Measurements from ENCODE around the gene PRDM2. TPM values are rescaled to one million over a fixed set of nuclear protein-coding genes. Genes with fewer than 3 reads are reported as not detected.

PRDM2 gene
- total and polyA plus RNA-seq, 4 donors = 16.1 to 52.0 (median 28.5) TPM

- DNase-seq (no peak), ATAC-seq (ENCODE audit: insufficient read depth, low FRiP score) (no peak)
- H3K27me3 ChIP-seq (ENCODE audit: control insufficient read depth in 3 of 3, insufficient read depth in 3 of 3, low read length in 2 of 3) = no peaks in the 10 kb centered on the region
- H3K4me1 ChIP-seq (ENCODE audit: control insufficient read depth in 5 of 5, insufficient read depth in 5 of 5, low read length in 5 of 5) = peaks cover 0 to 5% (median 0%) of the 10 kb centered on the region in 5 donors
- H3K4me3 ChIP-seq = no peak overlapping the region
- peaks cover 7 to 22% (median 11%) of the 10 kb centered on the region in 4 donors for H3K36me3 ChIP-seq (ENCODE audit: control insufficient read depth in 4 of 4, insufficient read depth in 4 of 4, low read length in 4 of 4)
- H3K9ac ChIP-seq (ENCODE audit: insufficient read depth in 1 of 2, low read length in 2 of 2) = no peak overlapping the region
- H3K9me3 ChIP-seq (ENCODE audit: control insufficient read depth in 4 of 4, insufficient read depth in 3 of 4, low read length in 3 of 4) = no peaks in the 10 kb centered on the region
- TF ChIP-seq, protein P1, sequence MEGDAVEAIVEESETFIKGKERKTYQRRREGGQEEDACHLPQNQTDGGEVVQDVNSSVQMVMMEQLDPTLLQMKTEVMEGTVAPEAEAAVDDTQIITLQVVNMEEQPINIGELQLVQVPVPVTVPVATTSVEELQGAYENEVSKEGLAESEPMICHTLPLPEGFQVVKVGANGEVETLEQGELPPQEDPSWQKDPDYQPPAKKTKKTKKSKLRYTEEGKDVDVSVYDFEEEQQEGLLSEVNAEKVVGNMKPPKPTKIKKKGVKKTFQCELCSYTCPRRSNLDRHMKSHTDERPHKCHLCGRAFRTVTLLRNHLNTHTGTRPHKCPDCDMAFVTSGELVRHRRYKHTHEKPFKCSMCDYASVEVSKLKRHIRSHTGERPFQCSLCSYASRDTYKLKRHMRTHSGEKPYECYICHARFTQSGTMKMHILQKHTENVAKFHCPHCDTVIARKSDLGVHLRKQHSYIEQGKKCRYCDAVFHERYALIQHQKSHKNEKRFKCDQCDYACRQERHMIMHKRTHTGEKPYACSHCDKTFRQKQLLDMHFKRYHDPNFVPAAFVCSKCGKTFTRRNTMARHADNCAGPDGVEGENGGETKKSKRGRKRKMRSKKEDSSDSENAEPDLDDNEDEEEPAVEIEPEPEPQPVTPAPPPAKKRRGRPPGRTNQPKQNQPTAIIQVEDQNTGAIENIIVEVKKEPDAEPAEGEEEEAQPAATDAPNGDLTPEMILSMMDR (IDR thresholded peaks at IDR 0.05; ENCODE audit: control extremely low read depth, extremely low read depth) = no peak
- no peak overlapping the region for H3K27ac ChIP-seq (ENCODE audit: low read depth in 1 of 2, low read length in 1 of 2)
- 86 to 91% methylated on average over 13 of the region's 13 CpGs for WGBS, 2 donors
Measured at GRCh38 chr1:13790290-13791030, 90.5 kb downstream of the PRDM2 start.

DNA sequence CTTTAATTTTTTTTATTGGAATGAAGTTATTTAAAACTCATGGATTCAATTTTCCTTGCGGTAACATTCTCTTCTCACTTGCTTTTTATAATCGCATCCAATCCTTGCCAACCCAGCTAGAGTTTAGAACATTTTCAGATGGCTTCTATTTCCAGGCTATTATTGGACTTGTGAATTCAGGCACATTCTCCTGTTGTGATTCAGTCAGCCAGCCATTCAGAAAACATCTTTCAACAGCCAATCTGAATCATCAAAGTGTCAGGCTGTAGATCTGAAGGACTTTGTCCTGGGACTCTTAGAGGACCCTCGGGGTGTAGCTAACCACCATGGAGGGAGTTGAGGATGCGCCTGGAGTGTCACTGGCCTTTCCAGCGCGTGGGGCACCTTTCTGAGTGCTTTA, 92.4 kb downstream of the PRDM2 start:
- Histone ChIP-seq H3K27me3 (ENCODE audit: control insufficient read depth in 3 of 3, insufficient read depth in 3 of 3, low read length in 2 of 3) (no peaks in the 10 kb centered on the region), H3K4me1 (ENCODE audit: control insufficient read depth in 5 of 5, insufficient read depth in 5 of 5, low read length in 5 of 5) (peaks cover 0 to 5% (median 0%) of the 10 kb centered on the region in 5 donors), H3K4me3 (no peak overlapping the region), H3K27ac (ENCODE audit: low read depth in 1 of 2, low read length in 1 of 2) (peak overlapping the region in 1 of 2 donors; percentile 72), H3K36me3 (ENCODE audit: control insufficient read depth in 4 of 4, insufficient read depth in 4 of 4, low read length in 4 of 4) (peaks cover 7 to 18% (median 9%) of the 10 kb centered on the region in 4 donors), H3K9me3 (ENCODE audit: control insufficient read depth in 4 of 4, insufficient read depth in 3 of 4, low read length in 3 of 4) (no peaks in the 10 kb centered on the region), H3K9ac (ENCODE audit: insufficient read depth in 1 of 2, low read length in 2 of 2) (no peak overlapping the region)
- no peak for ATAC-seq (ENCODE audit: insufficient read depth, low FRiP score)
- no peak for DNase-seq
- TF ChIP-seq, protein P1 (IDR thresholded peaks at IDR 0.05; ENCODE audit: control extremely low read depth, extremely low read depth) = no peak
- WGBS, 2 donors = 93 to 97% methylated on average over 6 of the region's 6 CpGs

- peaks cover 7 to 18% (median 9%) of the 10 kb centered on the region in 4 donors for H3K36me3 ChIP-seq (ENCODE audit: control insufficient read depth in 4 of 4, insufficient read depth in 4 of 4, low read length in 4 of 4)
- no peak for DNase-seq
- H3K4me3 ChIP-seq = no peak overlapping the region
- H3K9me3 ChIP-seq (ENCODE audit: control insufficient read depth in 4 of 4, insufficient read depth in 3 of 4, low read length in 3 of 4) = no peaks in the 10 kb centered on the region
- H3K27me3 ChIP-seq (ENCODE audit: control insufficient read depth in 3 of 3, insufficient read depth in 3 of 3, low read length in 2 of 3) = no peaks in the 10 kb centered on the region
- H3K9ac ChIP-seq (ENCODE audit: insufficient read depth in 1 of 2, low read length in 2 of 2) = no peak overlapping the region
- H3K27ac ChIP-seq (ENCODE audit: low read depth in 1 of 2, low read length in 1 of 2) = peak overlapping the region in 1 of 2 donors; percentile 72
- ATAC-seq (ENCODE audit: insufficient read depth, low FRiP score) = no peak
- TF ChIP-seq, protein P1 (IDR thresholded peaks at IDR 0.05; ENCODE audit: control extremely low read depth, extremely low read depth) = no peak
- WGBS, 2 donors = 97% methylated on average over 14 of the region's 14 CpGs
- H3K4me1 ChIP-seq (ENCODE audit: control insufficient read depth in 5 of 5, insufficient read depth in 5 of 5, low read length in 5 of 5) = peaks cover 0 to 5% (median 0%) of the 10 kb centered on the region in 5 donors
Measured at GRCh38 chr1:13793088-13793730, 93.2 kb downstream of the PRDM2 start.
